Fibroblast of skin of abdomen (primary cell): ENCODE data around the gene KLHL26.

ENCODE experiments used
- DNase-seq: peaks from one replicate; pipeline ENCODE4 v3.0.0-alpha.2; 2013

The KLHL26 gene

DNA sequence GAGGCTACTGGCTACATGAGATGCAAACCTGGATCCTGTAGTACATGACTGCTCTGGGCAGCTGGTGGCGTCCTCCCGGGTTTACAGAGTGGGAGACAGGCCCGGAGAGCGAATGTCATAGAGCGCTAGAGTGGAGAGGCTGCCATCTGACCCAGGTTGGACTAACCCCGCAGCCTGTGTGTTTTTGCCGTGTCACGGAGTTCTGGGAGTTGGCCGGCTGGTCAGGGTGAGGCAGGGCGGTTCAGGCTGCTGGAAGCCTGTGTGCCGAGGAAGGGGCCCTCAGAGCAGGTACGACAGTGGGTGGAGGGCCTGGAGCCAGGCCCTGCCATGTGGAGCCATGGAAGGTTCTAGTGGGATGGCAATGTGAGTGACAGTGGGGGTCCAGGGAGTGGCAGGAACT is 59.2 kb downstream of the KLHL26 start:
- no peak for DNase-seq

DNA sequence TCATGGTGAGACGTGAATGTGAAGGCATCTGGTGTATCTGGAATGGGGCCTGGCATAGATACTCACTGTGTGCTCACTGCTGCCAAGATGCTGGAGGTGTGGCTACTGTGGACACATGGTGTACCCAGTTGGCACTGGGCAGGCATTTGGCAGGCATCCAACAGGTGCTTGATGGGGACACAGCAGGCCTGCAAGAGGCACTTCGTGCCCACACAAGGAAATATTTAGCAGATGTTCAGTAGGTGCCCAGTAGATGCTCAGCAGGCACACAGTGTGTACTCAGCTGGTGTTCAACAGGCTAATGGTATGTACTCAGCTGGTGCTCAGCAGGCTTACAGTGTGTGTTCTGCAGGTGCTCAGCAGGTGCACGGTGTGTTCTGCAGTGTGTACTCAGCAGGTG is 60.9 kb downstream of the KLHL26 start:
- DNase-seq, result no peak

DNA sequence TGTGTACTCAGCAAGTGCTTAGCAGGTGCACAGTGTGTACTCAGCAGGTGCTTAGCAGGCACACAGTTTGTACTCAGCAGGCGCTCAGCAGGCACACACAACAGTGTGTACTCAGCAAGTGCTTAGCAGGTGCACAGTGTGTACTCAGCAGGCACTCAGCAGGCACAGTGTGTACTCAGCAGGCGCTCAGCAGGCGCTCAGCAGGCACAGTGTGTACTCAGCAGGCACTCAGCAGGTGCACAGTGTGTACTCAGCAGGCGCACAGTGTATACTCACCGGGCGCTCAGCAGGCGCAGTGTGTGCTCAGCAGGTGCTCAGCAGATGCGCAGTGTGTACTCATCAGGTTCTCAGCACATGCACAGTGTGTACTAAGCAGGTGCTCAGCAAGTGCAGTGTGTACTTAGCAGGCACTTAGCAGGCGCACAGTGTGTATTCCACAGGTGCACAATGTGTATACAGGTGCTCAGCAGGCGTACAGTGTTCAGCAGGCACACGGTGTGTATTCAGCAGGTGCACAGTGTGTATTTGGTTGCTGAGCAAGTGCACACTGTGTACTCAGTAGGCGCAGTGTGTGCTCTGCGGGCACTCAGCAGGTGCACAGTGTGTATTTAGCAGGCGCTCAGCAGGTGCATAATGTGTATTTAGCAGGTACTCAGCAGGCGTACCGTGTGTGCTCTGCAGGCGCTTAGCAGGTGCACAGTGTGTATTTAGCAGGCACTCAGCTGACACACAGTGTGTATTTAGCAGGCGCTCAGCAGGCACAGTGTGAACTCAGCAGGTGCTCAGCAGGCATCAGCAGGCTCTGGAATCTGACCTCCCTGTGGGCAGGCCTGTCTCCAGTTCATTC is 61.7 kb downstream of the KLHL26 start:
- no peak for DNase-seq

DNA sequence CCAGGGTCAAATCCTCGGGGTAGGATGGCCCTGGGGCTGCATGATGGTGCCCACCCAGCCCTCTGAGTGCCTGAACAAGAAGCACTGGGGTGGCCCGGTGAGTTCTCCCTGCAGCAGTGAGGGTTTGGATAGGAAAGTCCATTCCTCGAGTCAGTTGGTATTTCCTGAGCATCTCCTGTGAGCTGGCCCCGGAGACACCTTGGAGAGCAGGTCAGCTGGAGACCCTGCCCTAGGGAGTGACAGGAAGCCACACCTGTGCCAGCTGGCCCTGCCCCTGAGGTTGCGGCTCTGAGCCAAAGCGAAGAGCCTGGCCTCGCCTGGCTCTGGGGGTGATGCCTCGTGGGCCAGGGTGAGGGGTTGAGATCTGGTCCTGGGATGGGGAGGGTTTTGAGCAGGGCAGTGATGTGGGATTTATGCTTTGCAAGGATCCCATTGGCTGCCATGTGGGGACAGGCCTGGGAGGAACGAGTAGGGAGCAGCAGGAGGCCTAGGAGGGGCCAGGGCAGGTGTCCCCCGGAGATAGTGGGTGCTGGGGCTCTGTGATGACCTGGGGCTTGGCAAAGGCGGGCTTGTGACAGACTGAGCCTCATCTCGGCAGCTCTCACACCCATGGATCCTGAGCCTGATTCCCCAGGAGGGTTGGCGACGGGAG is 62.7 kb downstream of the KLHL26 start:
- no peak for DNase-seq

GRCh38 chr19:18700501-18701249 is 63.8 kb downstream of the KLHL26 start:
- peak; percentile 49 for DNase-seq

DNA sequence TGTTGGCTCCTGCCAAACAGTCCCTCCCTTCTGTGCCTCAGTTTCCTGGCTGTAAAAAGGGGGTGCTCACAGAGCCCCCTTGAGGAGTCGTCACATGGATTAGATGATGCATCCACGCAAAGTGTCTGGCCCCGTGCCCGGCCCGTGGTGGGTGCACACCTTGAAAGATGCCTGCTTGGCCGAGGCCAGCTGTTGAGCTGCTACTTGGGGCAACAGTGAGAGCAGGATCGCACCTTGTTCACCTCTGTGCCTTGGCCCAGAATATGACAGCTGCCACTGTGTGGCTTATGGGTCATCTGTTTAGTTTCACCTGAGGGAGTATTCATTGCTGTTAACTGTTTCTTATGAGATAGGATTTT is 64.4 kb downstream of the KLHL26 start:
- no peak for DNase-seq

GRCh38 chr19:18704054-18704453 is 67.2 kb downstream of the KLHL26 start:
- DNase-seq, result no peak

DNA sequence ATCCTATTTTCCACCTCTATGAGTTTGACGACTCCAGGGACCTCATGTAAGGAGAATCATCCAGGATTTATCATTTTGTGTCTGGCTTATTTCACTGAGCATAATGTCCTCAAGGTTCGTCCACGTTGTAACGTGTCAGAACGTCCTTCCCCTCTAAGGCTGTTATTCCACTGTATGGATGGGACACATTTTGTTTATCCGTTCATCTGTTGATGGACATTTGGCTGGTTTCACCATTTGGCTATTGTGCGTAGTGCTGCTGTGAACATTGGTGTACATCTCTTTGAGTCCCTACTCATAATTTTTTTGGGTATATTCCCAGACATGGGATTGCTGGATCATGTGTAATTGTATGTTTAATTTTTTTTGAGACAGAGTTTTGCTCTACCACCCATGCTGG is 68.1 kb downstream of the KLHL26 start:
- DNase-seq, result no peak

DNA sequence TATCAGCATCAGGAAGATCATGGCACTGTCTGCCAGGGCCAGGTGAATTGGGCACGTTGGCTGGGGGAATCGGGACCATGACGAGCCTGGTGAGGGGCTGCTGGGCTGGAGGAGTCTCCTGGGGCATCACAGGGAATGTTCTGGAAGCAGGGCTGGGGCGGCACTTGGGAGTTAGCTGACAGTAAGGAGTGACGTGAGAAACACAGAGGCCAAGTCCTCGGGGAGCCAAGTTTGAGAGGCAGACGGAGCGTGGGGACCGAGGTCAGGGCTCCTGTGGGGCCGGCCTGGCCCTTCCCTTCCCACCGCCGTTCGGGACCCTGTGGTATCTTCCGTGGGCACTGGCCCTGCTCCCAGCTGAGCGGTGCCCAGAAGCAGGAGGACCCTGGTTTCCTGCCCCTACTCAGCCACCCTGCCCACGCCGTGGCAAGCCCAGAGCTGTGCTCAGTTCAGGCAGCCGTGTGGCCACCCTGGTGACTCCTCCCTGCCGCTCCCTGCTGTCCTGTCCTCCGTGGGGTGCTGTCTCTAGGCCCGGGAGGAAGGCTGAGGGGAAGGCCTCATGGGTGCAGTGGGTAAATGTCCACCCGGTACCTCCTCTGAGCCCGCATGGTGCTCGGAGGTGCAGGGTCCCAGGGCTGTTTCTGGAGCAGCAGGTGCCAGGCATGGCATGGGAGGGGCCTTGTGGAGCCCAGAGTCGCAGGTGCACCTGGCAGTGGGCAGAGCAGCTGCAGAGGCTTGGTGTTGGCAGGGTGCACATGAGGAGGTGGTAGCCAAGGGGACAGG is 71.8 kb downstream of the KLHL26 start:
- DNase-seq, result no peak

- DNase-seq, result no peak
Measured at GRCh38 chr19:18709546-18709945, 72.7 kb downstream of the KLHL26 start.

DNA sequence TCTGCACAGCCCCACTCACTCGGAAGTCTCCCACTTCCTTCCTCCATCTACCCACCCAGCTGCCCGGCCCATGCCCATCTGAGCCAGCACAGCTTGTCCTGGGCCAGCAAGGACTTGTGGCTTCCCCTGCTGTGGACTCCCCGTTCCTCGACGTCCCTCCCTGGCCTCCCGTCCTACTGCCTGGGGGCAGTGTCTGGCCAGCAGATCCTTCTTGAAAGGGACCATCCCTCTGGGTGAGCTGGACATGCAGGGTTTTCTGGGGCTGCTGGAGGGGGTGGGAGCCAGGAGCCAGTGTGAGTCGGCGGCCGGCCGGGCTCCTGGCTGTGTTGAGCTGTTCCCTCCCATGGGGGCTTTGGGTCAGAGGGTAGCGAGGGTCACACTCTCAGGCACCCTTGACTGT is 73.4 kb downstream of the KLHL26 start:
- DNase-seq, result no peak

DNA sequence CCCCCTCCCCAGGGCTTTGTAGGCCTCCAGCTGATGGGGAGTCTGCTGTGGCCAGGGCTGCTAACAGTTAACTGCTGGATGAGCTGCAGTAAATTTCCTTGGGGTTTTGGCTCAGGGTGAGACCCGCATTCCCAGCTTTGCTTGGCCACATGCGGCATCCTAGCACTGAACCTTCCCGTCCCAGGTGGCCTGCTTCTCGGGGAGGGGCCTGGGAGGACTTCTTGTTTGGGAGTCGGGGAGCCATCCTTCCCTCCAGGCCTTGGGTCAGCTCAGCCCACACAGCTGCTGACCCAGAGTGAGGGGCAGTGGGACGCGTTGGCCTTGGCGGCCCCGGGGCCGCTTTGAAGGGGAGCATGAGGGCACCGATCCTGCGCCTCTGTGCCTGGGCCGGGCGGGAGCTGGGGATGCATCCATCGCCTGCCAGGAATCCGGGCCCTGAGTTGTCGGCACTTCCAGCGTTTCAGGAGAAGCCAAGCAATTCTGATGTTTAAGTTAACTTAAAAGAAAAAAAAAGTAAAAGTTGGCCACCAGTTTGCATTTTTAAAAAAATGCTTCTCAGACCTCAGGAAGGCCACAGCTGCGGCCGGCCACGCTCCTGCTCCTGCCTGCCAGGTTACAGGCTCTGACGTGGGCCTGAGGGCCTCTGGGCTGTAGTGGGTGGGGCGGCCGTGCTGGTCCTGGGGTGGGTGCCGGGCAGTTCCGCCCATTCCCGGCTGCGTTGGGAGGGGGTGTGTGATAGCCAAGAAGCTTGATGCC is 74.3 kb downstream of the KLHL26 start:
- DNase-seq, result peak; percentile 45

DNA sequence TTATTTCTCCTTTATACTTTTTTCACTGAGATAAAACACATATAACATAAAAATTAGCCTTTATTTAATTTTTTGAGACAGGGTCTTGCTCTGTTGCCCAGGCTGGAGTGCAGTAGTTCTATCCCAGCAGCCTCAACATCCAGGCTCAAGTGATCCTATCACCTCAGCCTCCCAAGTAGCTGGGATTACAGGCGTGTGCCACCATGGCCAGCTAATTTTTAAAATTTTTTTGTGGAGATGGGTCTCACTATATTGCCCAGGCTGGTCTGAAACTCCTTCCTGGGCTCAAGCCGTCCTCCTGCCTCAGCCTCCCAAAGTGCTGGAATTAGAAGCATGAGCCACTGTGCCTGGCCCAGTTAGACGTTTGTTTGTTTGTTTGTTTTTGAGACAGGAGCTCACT is 75.1 kb downstream of the KLHL26 start:
- no peak for DNase-seq

DNA sequence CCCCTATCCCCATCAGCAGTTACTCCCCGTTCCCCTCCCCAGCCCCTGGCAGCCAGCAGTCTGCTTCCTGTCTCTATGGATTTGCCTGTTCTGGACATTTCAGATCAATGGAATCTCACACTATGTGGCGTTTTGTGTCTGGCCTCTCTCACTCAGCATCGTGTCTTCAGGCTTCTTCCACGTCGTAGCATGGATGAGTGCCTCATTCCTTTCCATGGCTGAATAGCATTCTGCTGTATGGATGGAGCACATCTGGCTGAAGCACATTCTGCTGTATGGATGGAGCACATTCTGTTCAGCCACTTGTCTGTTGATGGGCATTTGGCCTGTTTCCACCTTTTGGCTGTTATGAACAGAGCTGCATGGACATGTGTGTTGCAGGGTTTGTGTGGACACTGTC is 76.2 kb downstream of the KLHL26 start:
- DNase-seq, result peak; percentile 48

- no peak for DNase-seq
Measured at GRCh38 chr19:18713550-18714117, 76.8 kb downstream of the KLHL26 start.

GRCh38 chr19:18715416-18715815 is 78.6 kb downstream of the KLHL26 start:
- no peak for DNase-seq

GRCh38 chr19:18716857-18717256 is 80.0 kb downstream of the KLHL26 start:
- no peak for DNase-seq

DNA sequence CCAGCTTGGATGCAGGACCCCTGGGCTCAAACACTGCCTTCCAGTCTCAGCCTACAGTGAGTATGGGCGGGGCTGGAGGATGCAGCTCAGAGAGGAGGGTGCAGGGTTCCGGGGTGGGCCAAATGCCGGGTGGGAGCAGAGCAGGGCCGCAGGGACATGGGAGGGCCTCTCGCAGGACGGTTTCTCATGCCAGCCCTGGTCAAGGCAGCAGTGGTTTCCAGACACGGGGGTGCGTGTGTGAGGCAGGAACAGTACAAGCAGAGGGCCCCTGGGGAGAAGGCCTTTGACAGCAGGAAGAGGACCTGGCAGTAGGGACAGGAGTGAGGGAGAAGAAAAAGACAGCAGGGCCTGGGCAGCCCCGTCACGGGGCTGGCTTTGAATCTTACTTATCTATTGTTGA is 80.8 kb downstream of the KLHL26 start:
- no peak for DNase-seq

- no peak for DNase-seq
Measured at GRCh38 chr19:18718015-18718526, 81.2 kb downstream of the KLHL26 start.

- DNase-seq, result no peak
Measured at GRCh38 chr19:18718846-18719458, 82.1 kb downstream of the KLHL26 start.

GRCh38 chr19:18719541-18719940 is 82.7 kb downstream of the KLHL26 start:
- DNase-seq, result no peak
